HL-60 (cell line): ENCODE data around the gene MZB1.

Experiments
- DNase-seq, 2 experiments: peaks; one replicate each; pipeline ENCODE4 v3.0.0-alpha.2; 2010 to 2020; ENCODE audit warnings: low read depth in 1 of 2, low spot score in 1 of 2
- H3K27ac ChIP-seq: fragments of 250-450 bp; sonication (Bioruptor Pico); replicated peaks from 2 replicates; pipeline ENCODE4 v1.5.1; 2020; ENCODE audit warnings: mild to moderate bottlenecking, moderate library complexity
- H3K27me3 ChIP-seq: fragments of 250-450 bp; sonication (Bioruptor Pico); 2 replicates; pipeline ENCODE4 v1.5.1; 2021; ENCODE audit warnings: mild to moderate bottlenecking, moderate library complexity; ENCODE audit not compliant: insufficient read depth, poor library complexity, severe bottlenecking
- H3K4me3 ChIP-seq: replicated peaks from 2 replicates; pipeline ENCODE4 v1.5.1; 2011; ENCODE audit warnings: mild to moderate bottlenecking, control low read depth, low read length; ENCODE audit not compliant: insufficient read depth
- GABPA ChIP-seq: IDR thresholded peaks from 2 replicates; pipeline ENCODE4 v1.6.1; 2012; ENCODE audit warnings: low read depth
- POLR2AphosphoS5 ChIP-seq: IDR thresholded peaks from 2 replicates; pipeline ENCODE4 v1.6.1; 2012; ENCODE audit warnings: low read depth
- REST ChIP-seq: IDR thresholded peaks from 2 replicates; pipeline ENCODE4 v1.6.1; 2012; ENCODE audit warnings: low read depth; ENCODE audit not compliant: insufficient replicate concordance
- SPI1 ChIP-seq: IDR thresholded peaks from 2 replicates; pipeline ENCODE4 v1.6.1; 2012; ENCODE audit warnings: low read depth, mild to moderate bottlenecking, borderline replicate concordance
- TF ChIP-seq, protein P1 (sequence below): IDR thresholded peaks from one replicate; pipeline ENCODE4 v1.5.1; 2011; ENCODE audit warnings: low read length, control low read depth, inconsistent platforms; ENCODE audit not compliant: insufficient read depth

MZB1 gene

DNA sequence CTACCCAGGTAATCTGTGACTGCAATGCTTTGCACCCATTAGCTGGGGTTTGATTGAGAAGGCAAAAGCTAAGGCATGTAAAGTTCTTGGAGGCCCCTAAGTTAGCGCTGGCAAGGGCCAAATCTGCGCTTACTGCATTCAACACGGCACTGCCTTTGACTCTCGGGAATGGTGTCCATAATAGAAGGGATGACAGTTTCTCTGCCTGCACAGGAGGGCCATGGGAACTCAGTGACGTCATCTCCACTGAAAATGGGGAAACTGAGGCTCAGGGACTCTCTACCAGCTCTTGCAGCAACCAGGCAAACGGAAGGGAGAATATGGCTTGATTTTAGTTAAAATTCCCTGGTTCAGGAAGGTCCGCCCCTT is 13.7 kb upstream of the MZB1 start:
- no peaks in the 10 kb centered on the region for H3K27me3 ChIP-seq
- H3K27ac ChIP-seq, result peak overlapping the region; percentile 64
- peak overlapping the region; percentile 50 for H3K4me3 ChIP-seq
- TF ChIP-seq, protein P1, sequence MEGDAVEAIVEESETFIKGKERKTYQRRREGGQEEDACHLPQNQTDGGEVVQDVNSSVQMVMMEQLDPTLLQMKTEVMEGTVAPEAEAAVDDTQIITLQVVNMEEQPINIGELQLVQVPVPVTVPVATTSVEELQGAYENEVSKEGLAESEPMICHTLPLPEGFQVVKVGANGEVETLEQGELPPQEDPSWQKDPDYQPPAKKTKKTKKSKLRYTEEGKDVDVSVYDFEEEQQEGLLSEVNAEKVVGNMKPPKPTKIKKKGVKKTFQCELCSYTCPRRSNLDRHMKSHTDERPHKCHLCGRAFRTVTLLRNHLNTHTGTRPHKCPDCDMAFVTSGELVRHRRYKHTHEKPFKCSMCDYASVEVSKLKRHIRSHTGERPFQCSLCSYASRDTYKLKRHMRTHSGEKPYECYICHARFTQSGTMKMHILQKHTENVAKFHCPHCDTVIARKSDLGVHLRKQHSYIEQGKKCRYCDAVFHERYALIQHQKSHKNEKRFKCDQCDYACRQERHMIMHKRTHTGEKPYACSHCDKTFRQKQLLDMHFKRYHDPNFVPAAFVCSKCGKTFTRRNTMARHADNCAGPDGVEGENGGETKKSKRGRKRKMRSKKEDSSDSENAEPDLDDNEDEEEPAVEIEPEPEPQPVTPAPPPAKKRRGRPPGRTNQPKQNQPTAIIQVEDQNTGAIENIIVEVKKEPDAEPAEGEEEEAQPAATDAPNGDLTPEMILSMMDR, result no peak
- TF ChIP-seq POLR2AphosphoS5 (no peak), REST (no peak)
- no peak for DNase-seq

DNA sequence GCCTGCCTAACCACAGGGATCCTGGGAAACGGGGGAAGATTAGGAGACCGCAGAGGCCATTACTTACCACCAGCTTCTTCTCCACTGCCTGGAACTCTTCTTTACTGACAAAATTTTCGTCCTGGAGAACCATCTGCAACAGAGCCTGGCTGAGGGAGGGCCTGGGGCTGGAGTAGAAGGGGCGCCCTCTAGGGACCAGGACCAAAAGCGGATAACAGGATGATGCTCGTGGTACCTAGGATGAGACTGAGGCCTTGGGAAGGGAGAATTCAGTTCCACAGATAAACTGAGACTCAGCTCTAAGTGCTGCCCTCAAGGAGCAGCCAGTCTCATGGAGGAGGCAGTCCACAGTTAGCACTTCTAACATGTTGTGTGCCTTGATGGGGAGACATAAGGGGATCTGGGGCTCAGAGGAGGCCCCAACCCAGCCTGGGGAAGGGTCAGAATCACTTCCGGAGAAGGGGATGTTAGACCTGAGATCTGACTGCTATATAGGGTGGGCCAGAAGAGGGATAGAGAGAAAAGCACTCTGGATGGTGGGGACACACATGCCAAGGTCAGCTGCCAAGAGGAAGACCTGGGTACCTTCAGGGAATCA is 12.9 kb upstream of the MZB1 start:
- peak in 1 of 2 experiments; percentile 16 for DNase-seq
- Histone ChIP-seq H3K4me3 (no peak overlapping the region), H3K27me3 (no peaks in the 10 kb centered on the region), H3K27ac (no peak overlapping the region)
- TF ChIP-seq POLR2AphosphoS5, result no peak
- TF ChIP-seq, protein P1, result no peak
- TF ChIP-seq GABPA, result no peak
- TF ChIP-seq SPI1, result no peak
- TF ChIP-seq REST, result no peak

DNA sequence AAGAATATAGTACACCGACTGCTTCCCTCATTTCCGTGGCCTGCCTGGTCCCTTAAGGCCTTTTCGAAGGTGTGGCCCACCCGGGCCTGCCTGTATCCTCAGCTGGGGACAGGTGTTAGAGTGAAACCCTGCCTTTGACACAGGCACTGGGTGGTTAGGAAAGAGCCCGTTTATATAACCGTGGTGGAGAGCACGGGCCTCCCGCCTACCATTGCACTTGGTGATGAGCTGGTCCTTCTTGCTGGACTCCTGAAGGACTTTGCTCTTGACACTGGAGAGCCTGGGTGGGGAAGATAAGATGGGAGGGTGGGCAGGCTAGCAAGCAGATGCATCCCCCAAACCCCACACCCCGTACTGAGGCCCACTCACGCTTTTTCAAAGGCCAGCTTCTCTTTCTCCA is 11.8 kb upstream of the MZB1 start:
- Histone ChIP-seq H3K4me3 (no peak overlapping the region), H3K27ac (no peak overlapping the region), H3K27me3 (no peaks in the 10 kb centered on the region)
- DNase-seq, result no peak
- TF ChIP-seq SPI1 (no peak), POLR2AphosphoS5 (no peak), REST (no peak), GABPA (no peak)
- TF ChIP-seq, protein P1, result no peak
